Measurements from ENCODE around the gene TRIM50.

DNA sequence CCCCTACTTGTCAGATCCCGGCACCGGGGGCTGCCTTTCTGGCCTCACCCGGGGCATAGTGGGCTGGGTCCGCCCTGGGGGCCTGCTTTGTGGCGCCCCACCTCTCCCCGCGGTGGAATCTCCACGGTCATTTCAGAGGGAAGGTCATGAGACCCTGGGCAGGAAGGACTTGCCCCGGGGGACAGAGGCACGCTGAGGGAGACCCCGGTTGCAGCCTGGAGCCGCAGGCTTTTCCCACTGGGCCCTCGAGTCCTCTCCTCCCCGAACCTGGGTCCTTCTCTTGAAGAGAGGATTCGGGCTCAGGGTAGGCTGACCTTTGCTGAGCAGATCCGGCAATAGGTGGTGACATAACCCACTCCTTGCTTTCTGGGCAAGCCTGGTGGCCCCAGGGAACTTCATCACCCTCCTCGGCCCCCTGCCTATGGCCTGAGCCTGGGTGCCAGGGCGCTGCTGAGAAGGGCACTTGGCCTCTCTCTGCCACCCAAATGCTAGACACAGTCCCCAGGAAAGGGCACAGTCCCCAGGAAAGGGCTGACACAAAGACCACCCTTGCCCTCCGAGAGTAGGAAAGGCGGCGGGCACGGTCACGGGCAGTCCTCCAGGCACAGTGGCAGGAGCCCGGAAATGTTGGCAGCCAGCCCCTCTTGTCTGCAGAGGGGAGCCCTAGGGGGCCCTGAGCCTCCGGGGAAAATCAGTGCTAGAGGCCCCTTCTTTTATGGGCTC is 36.3 kb upstream of the TRIM50 start:
- TF ChIP-seq EZH2 (IDR thresholded peaks at IDR 0.05; ENCODE audit: borderline replicate concordance, low read depth, low read length, severe bottlenecking) (no peak), CTCF (IDR thresholded peaks at IDR 0.05; ENCODE audit: borderline replicate concordance, extremely low read depth, low read length, poor library complexity, severe bottlenecking) (no peak)

Data from DND-41 (cell line).